RWPE2 (cell line): ENCODE data around the gene TRAF5.
"Not testable (repeated sequence)": the region's sequence is repeated elsewhere in the genome, so short reads cannot be mapped to it uniquely, and the experiment has no call there.

Experiments used
- ATAC-seq: fragments of 200-7000 bp; cut with Tn5 transposase; 3 replicates; pipeline ENCODE4 v1.9.1; 2021; ENCODE audit warnings: low read depth
- DNase-seq: peaks from one replicate; pipeline ENCODE4 v3.0.0-alpha.2; 2020; ENCODE audit warnings: low spot score
- H3K27ac ChIP-seq: fragments of 450-650 bp; 2 replicates; pipeline ENCODE4 v1.5.1; 2017; ENCODE audit warnings: mild to moderate bottlenecking; ENCODE audit not compliant: poor library complexity, severe bottlenecking
- H3K27me3 ChIP-seq: fragments of 250-450 bp; sonication (Bioruptor Pico); 2 replicates; pipeline ENCODE4 v1.5.1; 2021; ENCODE audit warnings: mild to moderate bottlenecking, moderate library complexity; ENCODE audit not compliant: insufficient read depth, poor library complexity, severe bottlenecking
- H3K36me3 ChIP-seq: fragments of 250-450 bp; sonication (Bioruptor Pico); 2 replicates; pipeline ENCODE4 v1.5.1; 2020; ENCODE audit warnings: low read depth, mild to moderate bottlenecking, moderate library complexity
- H3K4me1 ChIP-seq: fragments of 250-450 bp; sonication (Bioruptor Pico); 2 replicates; pipeline ENCODE4 v1.5.1; 2021; ENCODE audit warnings: mild to moderate bottlenecking, moderate library complexity; ENCODE audit not compliant: insufficient read depth, poor library complexity, severe bottlenecking
- H3K4me3 ChIP-seq: fragments of 250-450 bp; sonication (Bioruptor Pico); 2 replicates; pipeline ENCODE4 v1.5.1; 2021; ENCODE audit warnings: mild to moderate bottlenecking, moderate library complexity; ENCODE audit not compliant: severe bottlenecking
- H3K9me3 ChIP-seq: fragments of 250-450 bp; sonication (Bioruptor Pico); 2 replicates; pipeline ENCODE4 v1.5.1; 2021; ENCODE audit warnings: mild to moderate bottlenecking, moderate library complexity; ENCODE audit not compliant: severe bottlenecking
- TF ChIP-seq, protein P1 (sequence below): fragments of 450-650 bp; IDR thresholded peaks from one replicate; pipeline ENCODE4 v1.5.1; 2017; ENCODE audit warnings: mild to moderate bottlenecking, moderate library complexity; ENCODE audit not compliant: poor library complexity, severe bottlenecking

Gene TRAF5

DNA sequence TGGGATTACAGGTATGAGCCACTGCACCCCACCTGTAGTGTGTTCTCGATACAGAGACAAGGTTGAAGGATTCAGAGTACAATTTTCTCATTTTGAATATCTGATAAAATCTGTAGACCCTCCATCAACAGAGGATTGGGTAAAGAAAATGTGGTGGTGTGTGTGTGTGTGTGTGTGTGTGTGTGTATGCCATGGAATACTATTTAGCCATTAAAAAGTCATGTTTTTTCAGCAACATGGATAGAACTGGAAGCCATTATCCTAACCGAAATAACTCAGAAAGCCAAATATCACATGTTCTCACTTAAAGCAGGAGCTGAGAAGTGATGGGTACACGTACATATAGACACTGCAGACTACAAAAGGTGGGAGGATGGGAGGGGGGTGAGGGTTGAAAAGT is 57.9 kb downstream of the TRAF5 start:
- ATAC-seq (no peak), DNase-seq (no peak)
- Histone ChIP-seq H3K36me3 (no peaks in the 10 kb centered on the region), H3K4me1 (no peaks in the 10 kb centered on the region), H3K4me3 (no peak overlapping the region), H3K27ac (no peak overlapping the region), H3K27me3 (no peaks in the 10 kb centered on the region), H3K9me3 (no peaks in the 10 kb centered on the region)
- TF ChIP-seq, protein P1, sequence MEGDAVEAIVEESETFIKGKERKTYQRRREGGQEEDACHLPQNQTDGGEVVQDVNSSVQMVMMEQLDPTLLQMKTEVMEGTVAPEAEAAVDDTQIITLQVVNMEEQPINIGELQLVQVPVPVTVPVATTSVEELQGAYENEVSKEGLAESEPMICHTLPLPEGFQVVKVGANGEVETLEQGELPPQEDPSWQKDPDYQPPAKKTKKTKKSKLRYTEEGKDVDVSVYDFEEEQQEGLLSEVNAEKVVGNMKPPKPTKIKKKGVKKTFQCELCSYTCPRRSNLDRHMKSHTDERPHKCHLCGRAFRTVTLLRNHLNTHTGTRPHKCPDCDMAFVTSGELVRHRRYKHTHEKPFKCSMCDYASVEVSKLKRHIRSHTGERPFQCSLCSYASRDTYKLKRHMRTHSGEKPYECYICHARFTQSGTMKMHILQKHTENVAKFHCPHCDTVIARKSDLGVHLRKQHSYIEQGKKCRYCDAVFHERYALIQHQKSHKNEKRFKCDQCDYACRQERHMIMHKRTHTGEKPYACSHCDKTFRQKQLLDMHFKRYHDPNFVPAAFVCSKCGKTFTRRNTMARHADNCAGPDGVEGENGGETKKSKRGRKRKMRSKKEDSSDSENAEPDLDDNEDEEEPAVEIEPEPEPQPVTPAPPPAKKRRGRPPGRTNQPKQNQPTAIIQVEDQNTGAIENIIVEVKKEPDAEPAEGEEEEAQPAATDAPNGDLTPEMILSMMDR = no peak

DNA sequence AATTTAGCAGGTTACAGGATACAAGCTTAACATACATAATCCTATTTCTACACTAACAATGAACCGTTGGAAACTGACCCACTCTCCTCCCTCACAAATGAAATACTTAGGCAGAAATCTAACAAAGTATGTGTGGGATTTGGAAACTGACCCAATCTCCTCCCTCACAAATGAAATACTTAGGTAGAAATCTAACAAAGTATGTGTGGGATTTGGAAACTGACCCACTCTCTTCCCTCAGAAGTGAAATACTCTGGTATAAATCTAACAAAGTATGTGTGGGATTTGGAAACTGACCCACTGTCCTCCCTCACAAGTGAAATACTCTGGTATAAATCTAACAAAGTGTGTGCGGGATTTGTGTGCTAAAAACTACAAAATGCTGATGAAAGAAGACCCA is 60.3 kb downstream of the TRAF5 start:
- no peak for DNase-seq
- H3K36me3 ChIP-seq = peaks cover 2% of the 10 kb centered on the region; the same call in 1 of the 2 replicates
- no peak for ATAC-seq
- no peaks in the 10 kb centered on the region for H3K4me1 ChIP-seq
- no peaks in the 10 kb centered on the region for H3K27me3 ChIP-seq
- H3K9me3 ChIP-seq = no peaks in the 10 kb centered on the region
- H3K4me3 ChIP-seq = no peak overlapping the region
- no peak overlapping the region for H3K27ac ChIP-seq
- TF ChIP-seq, protein P1 = no peak

DNA sequence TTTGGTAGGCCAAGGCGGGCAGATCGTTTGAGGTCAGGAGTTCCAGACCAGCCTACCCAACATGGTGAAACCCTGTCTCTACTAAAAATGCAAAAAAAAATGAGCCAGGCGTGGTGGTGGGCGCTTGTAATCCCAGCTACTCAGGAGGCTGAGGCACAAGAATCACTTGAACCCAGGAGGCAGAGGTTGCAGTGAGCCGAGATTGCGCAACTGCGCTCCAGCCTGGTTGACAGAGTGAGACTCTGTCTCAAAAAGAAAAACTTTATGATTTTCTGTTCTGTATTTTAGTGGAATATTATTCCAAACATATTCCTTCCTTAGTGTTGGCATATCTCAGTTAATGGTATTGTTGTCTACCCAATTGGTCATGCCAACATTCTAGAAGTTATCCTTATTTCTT is 64.2 kb downstream of the TRAF5 start:
- H3K9me3 ChIP-seq, DNase-seq, ATAC-seq, H3K27ac ChIP-seq, H3K27me3 ChIP-seq, H3K36me3 ChIP-seq, H3K4me3 ChIP-seq, H3K4me1 ChIP-seq: not testable (repeated sequence)

DNA sequence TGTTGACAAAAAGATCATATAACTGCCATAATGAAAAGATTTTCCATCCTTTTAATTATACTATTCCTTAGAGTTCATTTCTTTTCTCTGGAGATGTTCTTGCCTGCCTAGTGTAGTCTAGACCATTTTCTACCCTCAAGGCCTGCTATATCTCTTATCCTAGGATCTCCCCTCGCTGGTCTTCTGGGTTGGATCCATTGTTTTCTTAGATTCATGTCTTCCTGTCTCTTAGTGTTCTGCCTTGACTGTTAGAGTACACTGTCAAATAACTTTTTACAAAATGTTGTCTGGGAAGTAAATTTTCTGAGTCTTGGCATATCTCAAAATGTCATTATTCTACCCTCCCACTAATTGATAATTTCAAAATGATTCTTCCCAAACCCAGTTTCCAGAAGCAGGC is 66.6 kb downstream of the TRAF5 start:
- DNase-seq = no peak
- H3K36me3 ChIP-seq = peaks cover 3% of the 10 kb centered on the region; the same call in 1 of the 2 replicates
- TF ChIP-seq, protein P1 = no peak
- no peak overlapping the region for H3K27ac ChIP-seq
- H3K4me3 ChIP-seq = no peak overlapping the region
- H3K4me1 ChIP-seq = no peaks in the 10 kb centered on the region
- ATAC-seq = no peak
- H3K9me3 ChIP-seq = no peaks in the 10 kb centered on the region
- H3K27me3 ChIP-seq = no peaks in the 10 kb centered on the region

DNA sequence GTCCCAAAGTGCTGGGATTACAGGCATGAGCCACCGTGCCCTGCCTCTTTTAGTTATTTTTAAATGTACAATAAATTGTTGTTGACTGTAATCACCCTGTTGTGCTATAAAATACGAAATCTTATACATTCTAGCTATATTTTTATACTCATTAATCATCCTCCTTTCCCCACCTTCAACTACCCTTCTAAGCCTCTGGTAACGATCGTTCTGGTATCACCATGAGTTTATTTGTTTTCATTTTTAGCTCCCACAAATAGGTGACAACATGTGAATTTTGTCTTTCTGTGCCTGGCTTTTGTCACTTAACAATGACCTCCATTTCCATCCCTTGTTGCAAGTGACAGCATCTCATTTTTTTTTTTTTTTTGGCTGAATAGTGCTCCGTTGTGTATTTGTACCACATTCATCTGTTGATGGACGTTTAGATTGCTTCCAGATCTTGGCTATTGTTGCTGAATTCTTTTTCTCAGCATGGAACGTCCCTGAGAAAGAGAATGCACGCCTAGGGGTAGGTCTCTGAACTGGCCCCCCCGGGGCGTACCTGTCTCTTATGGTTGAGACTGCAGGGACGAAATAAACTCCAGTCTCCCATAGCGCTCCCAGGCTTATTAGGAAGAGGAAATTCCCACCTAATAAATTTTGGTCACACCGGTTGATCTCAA is 71.8 kb downstream of the TRAF5 start:
- not testable (repeated sequence) for ATAC-seq, H3K9me3 ChIP-seq, H3K36me3 ChIP-seq, DNase-seq, H3K27me3 ChIP-seq, H3K4me1 ChIP-seq, H3K4me3 ChIP-seq, H3K27ac ChIP-seq

DNA sequence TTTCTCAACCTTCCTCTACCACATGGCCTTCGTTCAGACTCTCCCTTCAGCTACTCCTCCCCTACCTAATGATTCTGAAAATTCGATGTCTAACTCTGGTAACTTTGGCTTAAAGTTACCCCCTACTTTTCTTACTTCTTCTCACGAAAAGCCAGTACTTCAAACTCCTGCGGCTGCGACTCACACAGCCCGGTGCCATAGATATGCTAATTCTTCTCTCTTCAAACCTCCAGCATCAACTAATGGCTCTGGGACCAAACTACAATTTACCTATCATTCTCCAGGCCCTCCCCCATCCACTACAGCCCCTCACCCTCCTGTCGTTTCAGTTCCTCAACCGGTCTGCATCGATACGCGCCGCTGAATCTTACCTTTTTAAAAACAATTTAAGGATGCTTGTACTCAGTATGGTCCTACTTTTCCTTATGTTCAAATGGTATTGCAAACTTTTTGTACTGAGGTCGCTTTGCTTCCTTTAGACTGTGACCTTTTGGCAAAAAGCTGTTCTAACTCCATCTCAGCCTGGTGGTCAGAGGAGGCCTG is 73.3 kb downstream of the TRAF5 start:
- H3K9me3 ChIP-seq, ATAC-seq, DNase-seq, H3K27ac ChIP-seq, H3K27me3 ChIP-seq, H3K4me1 ChIP-seq, H3K36me3 ChIP-seq, H3K4me3 ChIP-seq: not testable (repeated sequence)

DNA sequence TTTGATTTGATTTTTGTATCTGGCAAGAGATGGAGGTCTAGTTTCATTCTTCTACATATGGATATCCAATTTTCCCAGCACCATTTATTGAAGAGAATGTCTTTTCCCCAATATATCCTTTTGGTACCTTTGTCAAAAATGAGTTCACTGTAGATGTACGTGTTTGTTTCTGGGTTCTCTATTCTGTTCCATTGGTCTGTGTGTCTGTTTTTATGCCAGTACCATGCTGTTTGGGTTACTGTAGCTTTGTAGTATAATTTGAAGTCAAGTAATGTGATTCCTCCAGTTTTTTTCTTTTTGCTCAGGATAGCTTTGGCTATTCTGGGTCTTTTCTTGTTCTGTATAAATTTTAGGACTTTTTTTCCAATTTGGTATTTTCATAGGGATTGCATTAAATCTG is 75.1 kb downstream of the TRAF5 start:
- not testable (repeated sequence) for H3K36me3 ChIP-seq, ATAC-seq, H3K4me3 ChIP-seq, H3K27ac ChIP-seq, H3K4me1 ChIP-seq, DNase-seq, H3K9me3 ChIP-seq, H3K27me3 ChIP-seq

DNA sequence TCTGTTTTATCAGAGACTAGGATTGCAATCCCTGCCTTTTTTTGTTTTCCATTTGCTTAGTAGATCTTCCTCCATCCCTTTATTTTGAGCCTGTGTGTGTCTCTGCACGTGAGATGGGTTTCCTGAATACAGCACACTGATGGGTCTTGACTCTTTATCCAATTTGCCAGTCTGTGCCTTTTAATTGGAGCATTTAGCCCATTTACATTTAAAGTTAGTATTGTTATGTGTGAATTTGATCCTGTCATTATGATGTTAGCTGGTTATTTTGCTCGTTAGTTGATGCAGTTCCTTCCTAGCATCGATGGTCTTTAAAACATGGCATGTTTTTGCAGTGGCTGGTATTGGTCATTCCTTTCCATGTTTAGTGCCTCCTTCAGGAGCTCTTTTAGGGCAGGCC is 79.5 kb downstream of the TRAF5 start:
- H3K36me3 ChIP-seq, DNase-seq, H3K27me3 ChIP-seq, H3K4me1 ChIP-seq, H3K27ac ChIP-seq, H3K9me3 ChIP-seq, ATAC-seq, H3K4me3 ChIP-seq: not testable (repeated sequence)

DNA sequence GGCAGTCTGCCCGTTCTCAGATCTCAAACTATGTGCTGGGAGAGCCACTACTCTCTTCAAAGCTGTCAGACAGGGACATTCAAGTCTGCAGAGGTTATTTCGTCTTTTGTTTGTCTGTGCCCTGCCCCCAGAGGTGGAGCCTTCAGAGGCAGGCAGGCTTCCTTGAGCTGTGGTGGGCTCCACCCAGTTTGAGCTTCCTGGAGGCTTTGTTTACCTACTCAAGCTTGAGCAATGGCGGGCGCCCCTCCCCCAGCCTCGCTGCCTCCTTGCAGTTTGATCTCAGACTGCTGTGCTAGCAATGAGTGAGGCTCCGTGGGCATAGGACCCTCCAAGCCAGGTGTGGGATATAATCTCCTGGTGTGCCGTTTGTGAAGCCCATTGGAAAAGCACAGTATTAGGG is 81.1 kb downstream of the TRAF5 start:
- H3K27me3 ChIP-seq, DNase-seq, H3K9me3 ChIP-seq, H3K27ac ChIP-seq, H3K4me3 ChIP-seq, H3K36me3 ChIP-seq, H3K4me1 ChIP-seq, ATAC-seq: not testable (repeated sequence)
